GM21526 (cell line): Measurements from ENCODE around the gene NID1.

Source experiments
- ATAC-seq: cut with Tn5 transposase; IDR thresholded peaks from one replicate; pipeline ENCODE4 v1.9.1; 2021; ENCODE audit warnings: moderate library complexity; ENCODE audit not compliant: unreplicated experiment, low FRiP score

The NID1 gene, protein sequence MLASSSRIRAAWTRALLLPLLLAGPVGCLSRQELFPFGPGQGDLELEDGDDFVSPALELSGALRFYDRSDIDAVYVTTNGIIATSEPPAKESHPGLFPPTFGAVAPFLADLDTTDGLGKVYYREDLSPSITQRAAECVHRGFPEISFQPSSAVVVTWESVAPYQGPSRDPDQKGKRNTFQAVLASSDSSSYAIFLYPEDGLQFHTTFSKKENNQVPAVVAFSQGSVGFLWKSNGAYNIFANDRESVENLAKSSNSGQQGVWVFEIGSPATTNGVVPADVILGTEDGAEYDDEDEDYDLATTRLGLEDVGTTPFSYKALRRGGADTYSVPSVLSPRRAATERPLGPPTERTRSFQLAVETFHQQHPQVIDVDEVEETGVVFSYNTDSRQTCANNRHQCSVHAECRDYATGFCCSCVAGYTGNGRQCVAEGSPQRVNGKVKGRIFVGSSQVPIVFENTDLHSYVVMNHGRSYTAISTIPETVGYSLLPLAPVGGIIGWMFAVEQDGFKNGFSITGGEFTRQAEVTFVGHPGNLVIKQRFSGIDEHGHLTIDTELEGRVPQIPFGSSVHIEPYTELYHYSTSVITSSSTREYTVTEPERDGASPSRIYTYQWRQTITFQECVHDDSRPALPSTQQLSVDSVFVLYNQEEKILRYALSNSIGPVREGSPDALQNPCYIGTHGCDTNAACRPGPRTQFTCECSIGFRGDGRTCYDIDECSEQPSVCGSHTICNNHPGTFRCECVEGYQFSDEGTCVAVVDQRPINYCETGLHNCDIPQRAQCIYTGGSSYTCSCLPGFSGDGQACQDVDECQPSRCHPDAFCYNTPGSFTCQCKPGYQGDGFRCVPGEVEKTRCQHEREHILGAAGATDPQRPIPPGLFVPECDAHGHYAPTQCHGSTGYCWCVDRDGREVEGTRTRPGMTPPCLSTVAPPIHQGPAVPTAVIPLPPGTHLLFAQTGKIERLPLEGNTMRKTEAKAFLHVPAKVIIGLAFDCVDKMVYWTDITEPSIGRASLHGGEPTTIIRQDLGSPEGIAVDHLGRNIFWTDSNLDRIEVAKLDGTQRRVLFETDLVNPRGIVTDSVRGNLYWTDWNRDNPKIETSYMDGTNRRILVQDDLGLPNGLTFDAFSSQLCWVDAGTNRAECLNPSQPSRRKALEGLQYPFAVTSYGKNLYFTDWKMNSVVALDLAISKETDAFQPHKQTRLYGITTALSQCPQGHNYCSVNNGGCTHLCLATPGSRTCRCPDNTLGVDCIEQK

GRCh38 chr1:236064674-236065508 lies at the start of gene NID1:
Gene NID1 (minus strand): TSS chr1:236065090. CDS start chr1:236065079, 11 bp downstream.
- ATAC-seq: no peak

DNA sequence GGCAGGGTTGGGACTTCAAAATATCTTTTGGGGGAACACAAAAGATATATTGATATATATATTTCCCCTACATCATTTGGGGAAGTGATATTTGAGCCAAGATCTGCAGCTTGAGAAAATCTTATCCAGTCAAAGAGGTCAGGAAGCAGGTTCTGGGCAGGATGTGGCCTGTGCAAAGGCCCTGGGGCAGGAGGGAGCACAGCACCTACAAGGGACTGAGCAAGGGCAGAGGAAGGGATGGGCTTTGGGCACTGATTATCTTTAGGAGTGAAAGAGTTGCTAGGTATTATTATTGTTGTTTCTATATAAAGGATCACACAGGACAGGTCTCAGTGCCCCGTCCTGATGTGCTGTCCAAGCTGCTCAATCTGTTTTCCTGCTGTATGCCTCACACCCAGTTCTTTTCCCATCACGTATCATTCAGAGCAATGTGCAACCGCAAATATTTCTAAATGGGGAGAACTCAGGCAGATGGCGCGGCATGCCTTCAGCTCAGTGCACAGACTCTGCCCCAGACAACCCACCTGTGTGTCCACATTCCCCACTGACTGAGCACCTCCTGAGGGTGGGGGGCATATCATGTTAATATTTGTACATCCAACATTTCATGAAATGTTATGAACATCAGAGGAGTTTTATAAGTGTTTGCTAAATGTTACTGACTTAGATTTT lies 49.3 kb upstream of the NID1 start:
- ATAC-seq: no peak

DNA sequence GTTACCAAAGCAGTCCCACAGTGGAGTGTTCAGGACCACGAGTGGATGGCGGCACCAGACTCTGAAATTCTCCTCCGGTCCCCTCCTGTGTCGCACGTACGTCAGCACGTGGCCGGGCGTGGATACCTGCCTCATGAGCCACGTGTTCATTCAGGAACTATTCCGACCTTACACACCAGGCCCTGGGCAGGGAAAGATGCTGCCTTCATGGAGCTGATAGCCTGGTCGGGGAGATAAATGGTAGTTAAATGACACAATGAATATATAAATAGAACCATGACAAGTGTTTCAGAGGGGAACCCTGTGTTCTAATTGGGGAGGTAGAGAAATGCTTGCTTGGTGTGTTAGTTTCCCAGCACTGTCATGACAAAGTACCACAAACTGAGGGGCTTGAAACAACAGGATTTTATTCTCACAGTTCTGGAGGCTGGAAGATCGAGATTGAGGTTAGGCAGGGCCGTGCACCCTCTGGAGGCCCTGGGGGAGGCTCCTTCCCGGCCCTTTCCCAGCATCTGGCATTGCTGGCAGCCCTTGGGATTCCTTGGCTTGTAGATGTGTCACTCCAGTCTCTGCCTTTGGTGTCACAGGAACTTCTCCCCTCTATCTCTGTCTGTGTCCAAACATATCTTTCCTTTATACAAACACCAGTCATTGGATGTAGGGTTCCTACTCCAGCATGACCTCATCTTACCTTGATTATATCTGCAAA lies 48.6 kb upstream of the NID1 start:
- ATAC-seq: no peak

DNA sequence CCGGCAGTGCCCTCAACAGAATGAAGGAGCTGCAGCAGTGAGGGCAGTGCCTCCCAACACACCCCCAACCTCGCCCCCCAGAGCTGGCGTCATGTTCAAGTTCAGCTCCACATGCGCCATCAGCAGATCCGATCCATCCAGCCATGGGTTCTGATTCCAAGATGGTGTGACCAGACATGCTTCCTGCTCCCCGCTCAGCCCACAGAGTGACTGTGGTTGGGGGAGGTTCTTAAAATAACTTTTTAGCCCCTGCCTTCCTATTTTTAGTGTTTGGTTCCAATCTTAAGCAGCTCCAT lies 47.4 kb upstream of the NID1 start:
- no peak for ATAC-seq

- no peak for ATAC-seq
Measured at GRCh38 chr1:236111527-236112331, 46.8 kb upstream of the NID1 start.

GRCh38 chr1:236110137-236110536 lies 45.2 kb upstream of the NID1 start:
- ATAC-seq: no peak

DNA sequence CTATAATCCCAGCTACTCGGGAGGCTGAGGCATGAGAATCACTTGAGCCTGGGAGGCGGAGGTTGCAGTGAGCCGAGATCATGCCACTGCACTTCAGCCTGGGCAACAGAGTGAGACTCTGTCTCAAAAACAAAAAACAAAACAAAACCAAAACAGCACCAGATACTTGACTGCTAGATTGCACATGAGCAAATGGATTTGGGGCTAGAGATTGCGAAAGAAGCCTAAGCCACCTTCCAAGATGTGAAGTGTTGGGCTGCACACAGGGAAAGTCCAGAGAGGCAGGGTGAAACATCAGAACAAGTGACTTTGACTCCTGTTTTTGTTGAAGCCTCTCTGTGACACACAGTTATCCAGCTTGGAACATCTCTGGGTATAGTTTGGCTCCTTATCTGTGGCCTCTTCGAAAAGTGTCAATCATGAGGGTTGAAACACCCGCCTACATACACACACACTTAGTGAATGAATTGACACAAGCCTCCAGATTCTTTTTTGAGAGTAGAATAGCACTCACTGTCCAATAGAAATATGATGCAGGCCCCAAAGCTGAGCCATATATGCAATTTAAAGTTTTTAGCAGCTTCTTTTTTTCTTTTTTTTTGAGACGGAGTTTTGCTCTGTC lies 43.2 kb upstream of the NID1 start:
- ATAC-seq: no peak

DNA sequence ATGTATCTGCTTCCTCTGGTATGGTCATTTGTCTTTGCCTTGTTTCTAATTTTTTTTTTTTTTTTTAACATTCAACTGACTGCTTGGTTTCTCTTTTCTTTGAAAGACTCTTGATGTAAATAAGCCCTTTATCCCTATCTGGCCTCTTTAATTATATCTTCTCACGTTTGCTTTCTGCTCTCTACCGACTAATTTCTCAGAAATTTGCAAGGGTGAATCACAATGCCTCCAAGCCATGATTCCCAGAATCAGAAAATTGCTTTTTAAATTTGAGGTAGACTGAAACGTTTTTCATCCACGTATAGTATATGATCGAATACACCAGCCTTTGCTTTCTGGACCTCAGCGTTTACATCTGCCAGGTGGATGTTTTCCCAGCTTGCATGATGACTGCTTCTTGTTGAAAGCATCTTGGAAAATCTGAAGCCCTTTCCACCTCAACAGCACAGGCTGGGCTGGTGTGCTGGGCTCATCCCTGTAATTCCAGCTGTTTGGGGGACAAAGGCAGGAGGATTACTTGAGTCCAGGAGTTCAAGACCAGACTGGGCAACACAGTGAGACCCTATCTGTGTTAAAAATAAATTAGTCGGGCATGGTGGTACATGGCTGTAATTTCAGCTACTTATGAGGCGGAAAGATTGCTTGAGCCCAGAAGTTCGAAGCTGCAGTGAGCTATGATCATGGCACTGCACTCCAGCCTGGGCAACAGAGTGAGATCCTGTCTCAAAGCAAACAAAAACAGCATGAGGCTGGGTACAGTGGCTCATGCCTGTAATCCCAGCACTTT lies 42.4 kb upstream of the NID1 start:
- no peak for ATAC-seq

DNA sequence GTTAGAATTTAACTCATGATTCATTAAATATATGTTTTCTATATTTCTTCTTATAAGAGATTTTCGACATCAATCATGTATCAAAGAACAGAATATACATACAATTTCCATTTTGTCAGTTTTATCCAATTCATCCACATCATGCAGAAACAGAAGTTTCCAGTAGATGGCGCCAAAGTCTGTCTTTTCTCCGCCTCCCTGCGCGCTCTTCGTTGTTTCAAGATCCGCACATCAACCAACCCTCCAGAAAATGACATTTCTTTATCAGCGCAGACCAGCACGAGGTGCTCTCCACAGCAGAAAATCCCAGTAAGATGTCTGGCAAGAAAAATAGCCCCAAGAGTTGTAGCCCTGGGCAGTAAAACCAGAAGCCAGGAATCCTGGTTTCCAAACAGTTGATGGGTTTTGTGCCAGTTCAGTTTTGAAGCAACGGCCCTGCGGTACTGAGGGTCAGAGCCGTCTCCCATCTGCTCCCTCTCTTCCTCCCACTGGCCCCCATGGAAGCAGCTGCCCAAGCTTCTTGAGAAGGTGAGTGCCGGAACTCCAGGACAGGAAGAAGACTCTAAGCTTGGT lies 38.8 kb upstream of the NID1 start:
- no peak for ATAC-seq

DNA sequence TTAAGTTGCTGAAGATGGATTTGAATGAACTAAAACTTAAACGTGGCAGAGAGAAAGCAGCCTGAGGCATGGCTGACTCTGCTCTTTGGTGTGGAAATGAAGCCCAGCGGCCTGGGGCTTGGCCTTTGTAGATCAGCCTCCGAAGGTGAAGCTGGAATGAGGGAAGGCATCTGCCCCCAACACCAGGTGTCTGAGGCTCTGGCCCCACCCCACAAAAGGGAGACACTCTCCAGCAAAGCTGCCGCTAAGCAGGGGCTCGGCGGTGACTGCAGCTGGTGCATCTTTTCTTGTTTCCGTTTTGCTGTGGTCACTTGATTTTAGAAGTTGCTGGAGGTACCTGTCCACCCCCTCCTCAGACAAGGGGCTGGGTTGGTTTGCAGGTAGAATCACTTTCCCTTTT lies 38.2 kb upstream of the NID1 start:
- no peak for ATAC-seq

GRCh38 chr1:236102611-236103010 lies 37.7 kb upstream of the NID1 start:
- no peak for ATAC-seq

DNA sequence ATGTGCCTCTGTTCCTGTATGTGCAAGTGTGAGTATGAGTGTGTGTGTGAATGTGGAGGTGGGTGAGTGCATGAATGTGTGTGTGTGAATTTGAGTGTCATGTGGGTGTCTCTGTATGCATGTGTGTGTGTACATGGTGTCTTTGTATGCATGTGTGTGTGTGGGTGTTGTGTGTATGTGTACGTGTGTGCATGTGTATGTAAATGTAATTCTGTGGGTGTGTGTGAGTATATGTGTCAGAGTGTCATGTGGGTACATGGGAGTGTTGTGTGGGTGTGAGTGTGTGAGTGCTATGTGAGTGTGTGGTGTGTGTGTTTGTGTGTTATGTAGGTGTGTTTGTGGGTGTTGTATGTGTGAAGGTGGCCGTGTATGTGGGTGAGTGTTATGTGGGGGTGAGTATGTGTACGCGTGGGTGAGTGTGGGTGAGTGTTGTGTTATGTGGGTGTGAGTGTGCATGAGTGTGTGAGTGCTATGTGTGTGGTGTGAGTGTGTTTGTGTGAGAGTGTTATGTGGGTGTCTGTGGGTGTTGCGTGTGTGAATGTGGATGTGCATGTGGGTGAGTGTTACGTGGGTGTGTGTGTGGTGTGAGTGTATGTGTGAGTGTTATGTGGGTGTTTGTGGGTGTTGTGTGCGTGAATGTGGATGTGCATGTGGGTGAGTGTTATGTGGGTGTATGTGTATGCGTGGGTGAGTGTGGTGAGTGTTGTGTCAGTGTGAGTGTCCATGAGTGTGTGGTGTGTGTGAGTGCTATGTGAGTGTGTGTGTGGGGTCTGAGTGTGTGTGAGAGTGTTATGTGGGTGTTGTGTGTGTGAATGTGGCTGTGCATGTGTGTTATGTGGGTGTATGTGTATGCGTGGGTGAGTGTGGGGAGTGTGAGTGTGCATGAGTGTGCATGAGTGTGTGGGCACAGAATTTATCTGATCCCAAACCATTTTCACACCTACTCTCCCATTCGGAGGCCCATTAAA lies 36.6 kb upstream of the NID1 start:
- ATAC-seq: no peak

DNA sequence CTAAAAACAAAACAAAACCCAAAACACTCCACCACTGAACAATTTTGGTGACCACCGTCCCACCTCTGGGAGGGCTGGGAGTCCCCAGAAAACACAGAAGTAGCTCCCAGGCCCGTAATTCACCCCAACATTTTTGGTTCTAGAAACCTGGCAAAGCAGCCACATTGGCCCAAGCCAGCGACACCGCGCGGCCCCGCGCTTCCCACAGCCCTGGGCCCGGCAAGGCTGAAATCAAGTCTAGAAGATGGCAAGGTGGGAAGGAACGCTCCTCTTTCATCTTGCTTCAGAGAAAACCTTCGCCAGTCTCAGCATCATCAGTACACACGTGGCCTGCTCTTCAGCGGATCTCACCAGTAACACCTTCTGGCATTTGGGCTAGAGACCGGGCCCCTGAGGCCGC lies 35.9 kb upstream of the NID1 start:
- ATAC-seq: no peak

GRCh38 chr1:236099355-236099974 lies 34.6 kb upstream of the NID1 start:
- no peak for ATAC-seq

GRCh38 chr1:236098267-236098666 lies 33.4 kb upstream of the NID1 start:
- no peak for ATAC-seq
